ENCODE results near the gene ERRFI1.

ERRFI1 gene

GRCh38 chr1:7993593-7994479 is 32.3 kb downstream of the ERRFI1 start:
- DNase-seq (ENCODE audit: low read depth, low spot score), result no peak
- no peak overlapping the region for H3K9ac ChIP-seq (ENCODE audit: insufficient read length)
- TF ChIP-seq EZH2 (IDR thresholded peaks at IDR 0.05) (no peak), FOXP2 (optimal IDR thresholded peaks at IDR 0.05; ENCODE audit: control extremely low read depth, extremely low read length, insufficient read depth) (no peak), POLR2AphosphoS5 (IDR thresholded peaks at IDR 0.05; ENCODE audit: borderline replicate concordance, low read depth, low read length) (no peak)

DNA sequence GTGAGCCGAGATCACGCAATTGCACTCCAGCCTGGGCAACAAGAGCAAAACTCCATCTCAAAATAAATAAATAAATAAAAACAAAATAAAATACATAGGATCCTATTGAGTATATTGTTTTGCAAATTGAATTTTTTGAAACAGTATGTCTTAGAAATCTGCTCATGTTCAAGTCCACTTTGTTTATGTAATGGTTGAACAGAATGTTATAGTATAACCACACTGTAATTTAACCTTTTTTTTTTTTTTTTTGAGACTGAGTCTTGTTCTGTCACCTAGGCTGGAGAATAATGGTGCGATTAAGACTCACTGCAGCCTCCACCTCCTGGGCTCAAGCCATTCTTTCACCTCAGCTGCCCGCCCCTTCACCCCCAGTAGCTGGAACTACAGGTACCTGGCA is 33.2 kb downstream of the ERRFI1 start:
- no peak for TF ChIP-seq FOXP2 (optimal IDR thresholded peaks at IDR 0.05; ENCODE audit: control extremely low read depth, extremely low read length, insufficient read depth)
- TF ChIP-seq EZH2 (IDR thresholded peaks at IDR 0.05), result no peak
- no peak for TF ChIP-seq POLR2AphosphoS5 (IDR thresholded peaks at IDR 0.05; ENCODE audit: borderline replicate concordance, low read depth, low read length)
- no peak for DNase-seq (ENCODE audit: low read depth, low spot score)
- H3K27ac ChIP-seq, result no peak overlapping the region
- no peak overlapping the region for H3K4me3 ChIP-seq
- no peak overlapping the region for H3K9ac ChIP-seq (ENCODE audit: insufficient read length)
- H3K36me3 ChIP-seq (ENCODE audit: insufficient read depth, low read length), result no peaks in the 10 kb centered on the region
- H3K9me3 ChIP-seq (ENCODE audit: low read depth, low read length), result no peaks in the 10 kb centered on the region

More at GRCh38 chr1:7993593-7994479, 32.3 kb downstream of the ERRFI1 start:
- Histone ChIP-seq H3K4me3 (no peak overlapping the region), H3K27ac (no peak overlapping the region), H3K9me3 (ENCODE audit: low read depth, low read length) (no peaks in the 10 kb centered on the region), H3K36me3 (ENCODE audit: insufficient read depth, low read length) (no peaks in the 10 kb centered on the region)

GRCh38 chr1:7991504-7992440 is 34.3 kb downstream of the ERRFI1 start:
- H3K27ac ChIP-seq, result no peak overlapping the region
- H3K9me3 ChIP-seq (ENCODE audit: low read depth, low read length), result no peaks in the 10 kb centered on the region
- no peak overlapping the region for H3K4me3 ChIP-seq
- DNase-seq (ENCODE audit: low read depth, low spot score), result no peak
- H3K9ac ChIP-seq (ENCODE audit: insufficient read length), result no peak overlapping the region
- TF ChIP-seq POLR2AphosphoS5 (IDR thresholded peaks at IDR 0.05; ENCODE audit: borderline replicate concordance, low read depth, low read length), result no peak
- no peak for TF ChIP-seq FOXP2 (optimal IDR thresholded peaks at IDR 0.05; ENCODE audit: control extremely low read depth, extremely low read length, insufficient read depth)
- TF ChIP-seq EZH2 (IDR thresholded peaks at IDR 0.05), result no peak
- no peaks in the 10 kb centered on the region for H3K36me3 ChIP-seq (ENCODE audit: insufficient read depth, low read length)

- DNase-seq (ENCODE audit: low read depth, low spot score), result no peak
- Histone ChIP-seq H3K4me3 (no peak overlapping the region), H3K36me3 (ENCODE audit: insufficient read depth, low read length) (peaks cover 18% of the 10 kb centered on the region), H3K27ac (no peak overlapping the region), H3K9ac (ENCODE audit: insufficient read length) (no peak overlapping the region), H3K9me3 (ENCODE audit: low read depth, low read length) (no peaks in the 10 kb centered on the region)
- TF ChIP-seq FOXP2 (optimal IDR thresholded peaks at IDR 0.05; ENCODE audit: control extremely low read depth, extremely low read length, insufficient read depth), result no peak
- TF ChIP-seq EZH2 (IDR thresholded peaks at IDR 0.05), result no peak
Observed at GRCh38 chr1:7989762-7990428, 36.2 kb downstream of the ERRFI1 start.

GRCh38 chr1:7988576-7988975 is 37.5 kb downstream of the ERRFI1 start:
- DNase-seq (ENCODE audit: low read depth, low spot score), result no peak
- no peak overlapping the region for H3K27ac ChIP-seq
- H3K36me3 ChIP-seq (ENCODE audit: insufficient read depth, low read length), result peaks cover 31% of the 10 kb centered on the region
- H3K4me3 ChIP-seq, result no peak overlapping the region
- H3K9me3 ChIP-seq (ENCODE audit: low read depth, low read length), result no peaks in the 10 kb centered on the region
- no peak for TF ChIP-seq FOXP2 (optimal IDR thresholded peaks at IDR 0.05; ENCODE audit: control extremely low read depth, extremely low read length, insufficient read depth)
- TF ChIP-seq EZH2 (IDR thresholded peaks at IDR 0.05), result no peak
- TF ChIP-seq POLR2AphosphoS5 (IDR thresholded peaks at IDR 0.05; ENCODE audit: borderline replicate concordance, low read depth, low read length), result no peak
- H3K9ac ChIP-seq (ENCODE audit: insufficient read length), result no peak overlapping the region

DNA sequence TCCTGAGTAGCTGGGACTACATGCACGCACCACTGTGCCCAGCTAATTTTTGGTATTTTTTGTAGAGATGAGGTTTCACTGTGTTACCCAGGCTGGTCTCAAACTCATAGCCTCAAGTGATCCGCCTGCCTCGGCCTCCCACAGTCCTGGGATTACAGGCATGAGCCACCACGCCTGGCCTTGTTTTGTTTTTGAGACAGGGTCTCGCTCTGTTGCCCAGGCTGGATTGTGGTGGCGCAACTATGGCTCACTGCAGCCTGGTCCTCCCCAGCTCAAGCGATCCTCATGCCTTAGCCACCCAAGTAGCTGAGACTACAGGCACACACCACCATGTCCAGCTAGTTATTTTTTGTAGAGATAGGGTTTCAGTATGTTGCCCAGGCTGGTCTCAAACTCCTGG is 38.6 kb downstream of the ERRFI1 start:
- Histone ChIP-seq H3K27ac (no peak overlapping the region), H3K9ac (ENCODE audit: insufficient read length) (no peak overlapping the region), H3K36me3 (ENCODE audit: insufficient read depth, low read length) (peaks cover 42% of the 10 kb centered on the region), H3K9me3 (ENCODE audit: low read depth, low read length) (no peaks in the 10 kb centered on the region), H3K4me3 (no peak overlapping the region)
- DNase-seq (ENCODE audit: low read depth, low spot score), result no peak
- no peak for TF ChIP-seq EZH2 (IDR thresholded peaks at IDR 0.05)
- no peak for TF ChIP-seq FOXP2 (optimal IDR thresholded peaks at IDR 0.05; ENCODE audit: control extremely low read depth, extremely low read length, insufficient read depth)
- TF ChIP-seq POLR2AphosphoS5 (IDR thresholded peaks at IDR 0.05; ENCODE audit: borderline replicate concordance, low read depth, low read length), result no peak

DNA sequence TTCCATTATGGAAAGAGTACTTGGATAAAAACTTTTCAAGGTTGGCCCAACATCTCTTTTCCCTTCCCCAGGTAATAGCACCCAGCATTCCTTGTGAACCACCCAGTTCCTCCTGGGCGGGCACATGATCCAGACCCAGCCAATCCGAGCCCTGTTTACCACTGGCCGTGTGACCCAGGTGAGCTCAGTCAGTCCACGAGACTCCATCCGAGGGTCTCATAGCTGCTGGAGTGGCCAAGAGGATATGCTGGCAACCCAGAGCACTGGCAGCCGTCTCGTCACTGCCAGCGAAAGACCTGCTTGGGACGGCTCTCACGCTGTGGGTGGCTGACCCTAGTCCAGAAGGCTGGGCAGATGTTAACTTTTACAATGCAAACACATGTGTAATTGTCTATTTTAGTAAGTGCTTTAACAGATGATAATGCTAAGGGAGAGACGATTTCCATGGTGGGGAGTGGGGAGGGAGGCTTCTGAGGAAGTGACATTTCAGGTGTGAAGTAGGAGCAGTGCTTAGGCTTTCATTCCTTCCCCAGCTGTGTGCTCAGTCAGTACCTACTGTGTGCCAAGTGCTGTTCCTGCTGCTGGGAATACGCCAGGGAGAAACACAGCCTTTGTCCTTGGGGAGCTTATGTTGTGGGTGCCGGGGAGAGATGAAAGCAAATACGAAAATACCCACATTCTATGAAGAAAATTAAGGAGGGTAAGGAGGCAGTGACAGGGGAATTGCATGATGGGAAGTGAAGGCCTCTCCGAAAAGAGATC is 40.1 kb downstream of the ERRFI1 start:
- Histone ChIP-seq H3K4me3 (no peak overlapping the region), H3K36me3 (ENCODE audit: insufficient read depth, low read length) (peaks cover 48% of the 10 kb centered on the region), H3K9me3 (ENCODE audit: low read depth, low read length) (no peaks in the 10 kb centered on the region), H3K27ac (no peak overlapping the region), H3K9ac (ENCODE audit: insufficient read length) (no peak overlapping the region)
- DNase-seq (ENCODE audit: low read depth, low spot score), result no peak
- TF ChIP-seq FOXP2 (optimal IDR thresholded peaks at IDR 0.05; ENCODE audit: control extremely low read depth, extremely low read length, insufficient read depth) (no peak), POLR2AphosphoS5 (IDR thresholded peaks at IDR 0.05; ENCODE audit: borderline replicate concordance, low read depth, low read length) (no peak; the same call in 1 of the 2 replicates), EZH2 (IDR thresholded peaks at IDR 0.05) (no peak)
